Erythroblast (primary cell): ENCODE data around the gene LIME1.

Source experiments
- GATA1 ChIP-seq: IDR thresholded peaks from 2 replicates; pipeline ENCODE4 v1.6.1; 2011; ENCODE audit warnings: low read depth, mild to moderate bottlenecking, control low read depth, low read length, moderate library complexity
- POLR2A ChIP-seq: IDR thresholded peaks from 2 replicates; pipeline ENCODE4 v1.6.1; 2011; ENCODE audit warnings: mild to moderate bottlenecking, low read length

GRCh38 chr20:63737945-63738686 lies 1.7 kb downstream of the LIME1 start:
- no peak for TF ChIP-seq POLR2A
- no peak for TF ChIP-seq GATA1
